GM10248 (cell line): Measurements from ENCODE around the gene GSDME.

ENCODE experiments used
- CTCF ChIA-PET: fragments of 300-600 bp; sonication (Branson Sonifier 250); formaldehyde crosslinking; extraction: SDS; loops from one replicate; lab custom pipeline; 2021; ENCODE audit warnings: antibody characterized with exemption; lab: Yijun Ruan, JAX
- POLR2A ChIA-PET: fragments of 350-650 bp; sonication (Branson Sonifier 250); formaldehyde crosslinking; extraction: SDS; loops from one replicate; lab custom pipeline; 2020; ENCODE audit warnings: antibody characterized with exemption; lab: Yijun Ruan, JAX
- DNase-seq: peaks from one replicate; pipeline ENCODE4 v3.0.0; 2012; ENCODE audit errors: extremely low spot score
- TF ChIP-seq, protein P1 (sequence below): IDR thresholded peaks from 2 replicates; pipeline ENCODE4 v1.5.1; 2012; ENCODE audit warnings: mild to moderate bottlenecking, low read depth; ENCODE audit errors: extremely low read depth, missing control alignments, control extremely low read depth

GSDME gene

DNA sequence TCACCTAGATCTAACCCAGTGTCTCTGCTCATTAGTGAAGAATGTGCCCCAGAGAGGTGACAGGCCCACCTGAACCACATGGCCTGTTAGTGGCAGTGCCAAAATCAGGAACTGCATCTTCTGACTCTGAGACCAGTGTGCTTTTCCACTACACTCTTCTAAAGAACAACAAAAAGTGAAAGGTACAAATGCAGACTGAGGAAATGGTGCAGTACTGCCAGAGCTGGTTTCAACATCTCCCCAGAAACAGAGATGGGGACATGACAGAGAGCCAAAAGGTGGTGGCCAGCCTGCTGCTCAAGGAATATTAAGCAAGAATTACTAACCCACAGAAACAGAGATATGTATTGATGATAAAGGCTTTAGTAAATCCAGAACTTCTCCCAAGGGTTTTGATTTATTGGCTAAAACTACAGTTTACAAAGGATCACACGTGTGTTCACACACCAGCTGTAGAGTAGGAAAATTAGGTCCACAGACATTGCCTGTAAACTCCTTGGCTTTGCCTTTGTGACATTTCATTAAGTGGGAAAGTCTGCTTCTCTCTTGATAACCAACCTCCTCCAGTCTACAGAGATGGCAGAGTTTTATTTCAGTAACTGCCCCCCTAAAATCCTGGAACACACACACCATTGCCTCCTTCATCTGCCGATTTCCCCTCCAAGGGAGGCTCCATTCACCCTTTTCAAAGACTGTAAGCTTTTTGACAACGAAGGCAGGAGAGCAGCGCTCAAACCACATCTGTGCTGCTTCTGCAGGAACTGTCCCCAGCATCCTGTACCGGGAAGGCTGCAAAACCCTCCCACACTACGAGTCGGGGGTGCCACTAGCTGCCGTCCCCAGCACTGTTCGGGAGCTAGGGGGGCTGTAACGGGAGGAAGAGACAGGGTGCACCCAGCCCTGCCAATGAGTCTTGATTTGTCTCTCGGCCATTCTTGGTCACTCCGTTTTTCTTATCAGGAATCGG, 29.8 kb downstream of the GSDME start:
- CTCF ChIA-PET, result interaction anchor here (1.0 to 2.9 kb wide), 6 partner anchors 12 to 85 kb away, joined by 3 to 11 read pairs (median 4); no protein-coding TSS in a partner anchor
- POLR2A ChIA-PET, result no interaction called here
- peak; percentile 70 for DNase-seq
- TF ChIP-seq, protein P1, sequence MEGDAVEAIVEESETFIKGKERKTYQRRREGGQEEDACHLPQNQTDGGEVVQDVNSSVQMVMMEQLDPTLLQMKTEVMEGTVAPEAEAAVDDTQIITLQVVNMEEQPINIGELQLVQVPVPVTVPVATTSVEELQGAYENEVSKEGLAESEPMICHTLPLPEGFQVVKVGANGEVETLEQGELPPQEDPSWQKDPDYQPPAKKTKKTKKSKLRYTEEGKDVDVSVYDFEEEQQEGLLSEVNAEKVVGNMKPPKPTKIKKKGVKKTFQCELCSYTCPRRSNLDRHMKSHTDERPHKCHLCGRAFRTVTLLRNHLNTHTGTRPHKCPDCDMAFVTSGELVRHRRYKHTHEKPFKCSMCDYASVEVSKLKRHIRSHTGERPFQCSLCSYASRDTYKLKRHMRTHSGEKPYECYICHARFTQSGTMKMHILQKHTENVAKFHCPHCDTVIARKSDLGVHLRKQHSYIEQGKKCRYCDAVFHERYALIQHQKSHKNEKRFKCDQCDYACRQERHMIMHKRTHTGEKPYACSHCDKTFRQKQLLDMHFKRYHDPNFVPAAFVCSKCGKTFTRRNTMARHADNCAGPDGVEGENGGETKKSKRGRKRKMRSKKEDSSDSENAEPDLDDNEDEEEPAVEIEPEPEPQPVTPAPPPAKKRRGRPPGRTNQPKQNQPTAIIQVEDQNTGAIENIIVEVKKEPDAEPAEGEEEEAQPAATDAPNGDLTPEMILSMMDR, result no peak

DNA sequence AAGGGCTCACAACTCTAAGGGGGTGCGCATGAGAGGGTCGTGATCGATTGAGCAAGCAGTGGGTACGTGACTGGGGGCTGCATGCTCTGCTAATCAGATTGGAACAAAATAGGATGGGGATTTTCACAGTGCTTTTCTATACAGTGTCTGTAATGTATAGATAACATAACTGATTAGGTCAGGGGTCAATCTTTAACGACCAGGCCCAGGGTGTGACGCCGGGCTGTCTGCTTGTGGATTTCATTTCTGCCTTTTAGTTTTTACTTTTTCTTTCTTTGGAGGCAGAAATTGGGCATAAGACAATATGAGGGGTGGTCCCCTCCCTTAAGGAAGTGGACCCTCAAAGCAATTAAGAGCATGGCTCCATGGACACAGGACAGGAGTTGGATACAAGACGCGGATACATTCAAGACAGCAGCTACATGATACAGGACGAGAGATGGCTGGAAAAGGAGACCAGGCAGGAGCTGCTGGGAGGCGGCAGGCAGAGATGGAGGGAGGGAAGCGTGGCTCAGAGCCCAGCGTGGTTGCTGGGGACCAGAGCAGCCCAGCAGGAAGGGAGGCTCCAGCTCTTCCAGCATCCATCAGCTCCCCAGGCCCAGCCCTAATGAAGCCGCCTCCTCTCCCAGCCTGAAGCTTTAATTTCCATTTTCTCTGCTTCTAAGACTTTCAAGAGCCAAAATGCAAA, 31.6 kb downstream of the GSDME start:
- TF ChIP-seq, protein P1, result no peak
- ChIA-PET CTCF (interaction anchor here (2.9 kb wide), 1 partner anchor 10 kb away, joined by 11 read pairs; no protein-coding TSS in a partner anchor), POLR2A (no interaction called here)
- DNase-seq, result no peak

DNA sequence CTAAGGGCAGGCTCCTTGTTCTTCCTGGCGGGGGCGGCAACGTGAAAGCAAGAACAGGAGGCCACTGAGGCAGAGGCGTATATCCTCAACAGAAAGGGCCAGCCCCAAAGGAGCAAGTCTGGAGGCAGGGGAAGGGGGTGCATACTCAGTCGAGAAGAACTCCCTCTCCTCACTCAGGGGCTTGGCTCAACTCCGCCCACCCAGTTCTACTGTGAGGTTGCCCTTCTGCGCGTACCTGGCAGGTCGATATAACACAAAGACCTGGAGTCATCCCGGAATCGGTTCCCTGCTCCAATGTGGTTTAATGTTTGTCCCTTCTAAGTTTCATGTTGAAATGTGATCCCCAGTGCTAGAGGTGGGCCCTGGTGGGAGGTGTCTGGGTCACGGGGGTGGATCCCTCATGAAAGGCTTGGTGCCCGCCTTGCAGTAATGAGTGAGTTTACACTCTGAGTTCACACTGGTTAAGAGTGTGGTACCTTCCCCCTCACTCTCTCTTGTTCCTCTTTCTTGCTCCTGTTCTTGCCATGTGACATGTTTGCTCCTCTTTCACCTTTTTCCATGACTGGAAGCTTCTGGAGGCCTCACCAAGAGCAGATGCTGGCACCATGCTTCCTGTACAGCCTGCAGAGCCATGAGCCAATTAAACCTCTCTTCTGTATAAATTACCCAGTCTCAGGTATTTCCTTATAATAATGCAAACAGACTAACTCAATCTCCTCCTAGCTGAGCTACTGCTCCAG, 32.6 kb downstream of the GSDME start:
- ChIA-PET POLR2A (no interaction called here), CTCF (interaction anchor here (2.0 to 3.1 kb wide), 3 partner anchors 9 to 24 kb away, joined by 5 to 11 read pairs (median 8); no protein-coding TSS in a partner anchor)
- DNase-seq, result no peak
- TF ChIP-seq, protein P1, result no peak

DNA sequence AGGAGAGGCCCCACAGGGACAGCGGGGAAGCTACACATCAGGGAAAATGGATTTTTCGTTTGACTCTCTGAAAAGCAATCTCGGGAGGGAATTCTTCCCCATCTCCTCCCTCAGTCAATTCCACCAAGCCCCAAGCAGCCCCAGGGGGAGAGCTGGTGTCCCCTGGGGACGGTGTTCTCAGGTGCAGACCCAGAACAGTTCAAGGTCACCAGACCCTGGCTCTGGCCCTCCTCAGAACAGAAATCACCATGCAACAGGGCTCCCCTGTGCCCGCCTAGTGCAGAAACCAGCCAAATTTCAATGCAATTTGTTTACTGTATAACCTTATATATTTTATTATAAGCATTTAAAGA, 34.1 kb downstream of the GSDME start:
- DNase-seq, result no peak
- TF ChIP-seq, protein P1, result no peak
- ChIA-PET POLR2A (no interaction called here), CTCF (interaction anchor here (1.1 to 3.1 kb wide), 7 partner anchors 8 to 225 kb away, joined by 3 to 8 read pairs (median 5); no protein-coding TSS in a partner anchor)

DNA sequence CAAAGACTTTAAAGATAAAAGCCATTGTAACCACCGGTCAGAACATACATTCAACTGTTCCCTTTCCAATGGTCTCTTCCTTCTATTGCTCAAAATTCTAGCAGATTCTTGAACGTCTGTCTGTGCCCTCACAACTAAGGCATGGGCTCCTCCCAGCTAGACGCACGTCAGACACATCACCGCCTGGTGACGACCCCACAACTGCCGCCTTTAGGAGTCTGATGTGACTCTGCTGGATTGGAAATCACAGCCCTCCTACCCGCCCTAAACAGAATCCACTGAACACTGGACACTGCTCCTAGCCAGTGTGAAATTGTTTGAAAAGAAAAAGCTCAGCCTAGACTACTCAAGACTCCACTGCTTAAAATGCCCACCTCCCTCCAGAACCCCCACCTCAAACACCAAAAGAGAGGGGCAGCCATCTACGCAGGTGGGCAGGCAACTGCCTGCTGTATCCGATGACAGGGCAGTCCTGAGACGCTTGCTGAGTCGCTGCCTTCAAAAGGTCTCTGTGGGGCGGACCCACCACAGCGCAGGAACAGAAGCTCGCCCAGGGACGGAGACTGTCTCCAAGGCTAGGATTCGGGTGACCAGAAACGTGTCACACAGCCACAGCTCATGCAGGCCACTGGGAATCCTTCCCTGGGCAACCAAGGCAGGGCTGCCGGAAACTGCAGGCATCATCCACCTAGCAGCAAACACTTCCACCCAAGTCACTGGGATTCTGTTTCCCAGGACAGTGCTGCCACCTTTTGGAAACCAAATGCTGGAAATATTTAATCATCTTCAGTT, 34.7 kb downstream of the GSDME start:
- TF ChIP-seq, protein P1, result peak; percentile 27
- POLR2A ChIA-PET, result no interaction called here
- no peak for DNase-seq
- CTCF ChIA-PET, result interaction anchor here (1.0 to 3.1 kb wide), 10 partner anchors 9 to 438 kb away, joined by 3 to 8 read pairs (median 4); no protein-coding TSS in a partner anchor
